Natural killer cell (primary cell): ENCODE results near the gene ANK2. TPM values are rescaled to one million over a fixed set of nuclear protein-coding genes. Genes with fewer than 3 reads are reported as not detected.

Experiments
- ATAC-seq, 3 donors: fragments of 150-1000 bp in 2 of 3; fragments of 200-7000 bp in 1 of 3; cut with Tn5 transposase; 1 replicate in 1 of 3; 2 replicates in 2 of 3; pipeline ENCODE4 v1.10.0; 2021; ENCODE audit warnings: mild to moderate bottlenecking in 2 of 3, moderate library complexity in 2 of 3
- DNase-seq, 2 donors: peaks; one replicate each; pipeline versions ENCODE4 v3.0.0 to v3.0.0-alpha.2; 2013 to 2021; ENCODE audit warnings: mixed read lengths in 1 of 2
- H3K27ac ChIP-seq: one replicate; pipeline ENCODE4 v1.5.1; 2013; ENCODE audit warnings: mild to moderate bottlenecking, low read length
- H3K27me3 ChIP-seq: one replicate; pipeline ENCODE4 v1.6.1; 2013; ENCODE audit warnings: low read length; ENCODE audit not compliant: control insufficient read depth, insufficient read depth
- H3K36me3 ChIP-seq: one replicate; pipeline ENCODE4 v1.6.1; 2013; ENCODE audit warnings: low read length; ENCODE audit not compliant: control insufficient read depth, insufficient read depth
- H3K4me1 ChIP-seq: one replicate; pipeline ENCODE4 v1.6.1; 2013; ENCODE audit warnings: low read length; ENCODE audit not compliant: control insufficient read depth, insufficient read depth
- H3K4me3 ChIP-seq: one replicate; pipeline ENCODE4 v1.5.1; 2013; ENCODE audit warnings: low read length
- H3K9me3 ChIP-seq: one replicate; pipeline ENCODE4 v1.6.1; 2013; ENCODE audit warnings: low read length; ENCODE audit not compliant: control insufficient read depth, insufficient read depth
- H3K27ac Mint-ChIP-seq, 2 donors: one replicate each; pipeline ENCODE4 v1.8.0; 2022; ENCODE audit warnings: mild to moderate bottlenecking in 2 of 2, mixed read lengths in 2 of 2, moderate library complexity in 1 of 2
- H3K27me3 Mint-ChIP-seq, 2 donors: one replicate each; pipeline ENCODE4 v1.8.0; 2022; ENCODE audit warnings: low read depth in 2 of 2, mixed read lengths in 2 of 2
- H3K36me3 Mint-ChIP-seq: one replicate; pipeline ENCODE4 v1.8.0; 2022; ENCODE audit warnings: mixed read lengths
- H3K4me1 Mint-ChIP-seq, 2 donors: one replicate each; pipeline ENCODE4 v1.8.0; 2022; ENCODE audit warnings: mixed read lengths in 2 of 2
- H3K4me3 Mint-ChIP-seq: one replicate; pipeline ENCODE4 v1.8.0; 2022; ENCODE audit warnings: mild to moderate bottlenecking, moderate library complexity, mixed read lengths
- H3K9me3 Mint-ChIP-seq, 2 donors: one replicate each; pipeline ENCODE4 v1.8.0; 2022; ENCODE audit warnings: mixed read lengths in 2 of 2
- WGBS: methylation state at CpG from one replicate; pipeline ENCODE4 v1.1.7; 2013; ENCODE audit warnings: missing lambda C conversion rate; ENCODE audit not compliant: insufficient coverage; 5-methylcytosine and 5-hydroxymethylcytosine counted together
- intact Hi-C: fragments of 100-400 bp; cut with micrococcal nuclease; formaldehyde crosslinking; loops from one replicate; pipeline ENCODE4 v1.14.2; 2022
- total RNA-seq, 4 donors: library from RNA; stranded (reverse); fragments of 120-200 nt in 1 of 4; gene quantifications; one replicate each; pipeline versions ENCODE4 v1.2.3 to v1.2.4, GENCODE V29; 2013 to 2022
- TF ChIP-seq, protein P1 (sequence below): fragments of 200-600 bp; IDR thresholded peaks from one replicate; pipeline ENCODE4 v1.8.0; 2022; ENCODE audit warnings: antibody characterized with exemption

ANK2 gene
- total RNA-seq, 3 donors from 2014 or later (not counting 1 experiment from before 2014, with no cell fraction given): 0.05 TPM; not detected in 2

DNA sequence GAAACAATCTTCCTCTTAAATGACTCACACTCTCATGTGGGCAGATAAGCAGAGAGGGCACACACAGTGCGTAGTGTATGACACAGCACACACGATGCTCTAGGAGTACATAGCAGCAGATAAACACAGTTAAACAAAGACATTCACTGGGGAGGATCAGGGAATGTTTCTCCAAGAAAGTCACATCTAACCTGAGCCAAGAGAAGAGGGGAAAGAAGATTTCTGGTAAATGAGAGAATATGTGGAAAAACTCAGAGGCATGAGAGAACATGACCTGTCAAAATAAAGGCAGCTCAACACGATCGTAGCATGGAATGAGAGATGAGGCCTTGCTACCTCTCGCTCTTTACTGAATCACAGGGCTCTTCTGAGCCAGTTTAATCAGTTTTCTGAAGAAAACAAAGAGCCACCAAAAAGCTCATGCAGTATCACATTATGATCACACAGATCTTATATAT lies 251.0 kb downstream of the ANK2 start:
- no peak overlapping the region for H3K4me3 ChIP-seq
- H3K4me1 Mint-ChIP-seq: no peaks in the 10 kb centered on the region
- H3K4me3 Mint-ChIP-seq: no peak overlapping the region
- DNase-seq (no peak), ATAC-seq (no peak)
- H3K9me3 Mint-ChIP-seq: no peaks in the 10 kb centered on the region
- 89% methylated on average over 5 of the region's 5 CpGs for WGBS
- intact Hi-C loops: no loop called here
- H3K27me3 ChIP-seq: no peaks in the 10 kb centered on the region
- no peaks in the 10 kb centered on the region for H3K27me3 Mint-ChIP-seq
- no peaks in the 10 kb centered on the region for H3K4me1 ChIP-seq
- TF ChIP-seq, protein P1, sequence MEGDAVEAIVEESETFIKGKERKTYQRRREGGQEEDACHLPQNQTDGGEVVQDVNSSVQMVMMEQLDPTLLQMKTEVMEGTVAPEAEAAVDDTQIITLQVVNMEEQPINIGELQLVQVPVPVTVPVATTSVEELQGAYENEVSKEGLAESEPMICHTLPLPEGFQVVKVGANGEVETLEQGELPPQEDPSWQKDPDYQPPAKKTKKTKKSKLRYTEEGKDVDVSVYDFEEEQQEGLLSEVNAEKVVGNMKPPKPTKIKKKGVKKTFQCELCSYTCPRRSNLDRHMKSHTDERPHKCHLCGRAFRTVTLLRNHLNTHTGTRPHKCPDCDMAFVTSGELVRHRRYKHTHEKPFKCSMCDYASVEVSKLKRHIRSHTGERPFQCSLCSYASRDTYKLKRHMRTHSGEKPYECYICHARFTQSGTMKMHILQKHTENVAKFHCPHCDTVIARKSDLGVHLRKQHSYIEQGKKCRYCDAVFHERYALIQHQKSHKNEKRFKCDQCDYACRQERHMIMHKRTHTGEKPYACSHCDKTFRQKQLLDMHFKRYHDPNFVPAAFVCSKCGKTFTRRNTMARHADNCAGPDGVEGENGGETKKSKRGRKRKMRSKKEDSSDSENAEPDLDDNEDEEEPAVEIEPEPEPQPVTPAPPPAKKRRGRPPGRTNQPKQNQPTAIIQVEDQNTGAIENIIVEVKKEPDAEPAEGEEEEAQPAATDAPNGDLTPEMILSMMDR: no peak
- no peaks in the 10 kb centered on the region for H3K36me3 Mint-ChIP-seq
- no peaks in the 10 kb centered on the region for H3K9me3 ChIP-seq
- H3K27ac Mint-ChIP-seq: no peak overlapping the region
- H3K27ac ChIP-seq: no peak overlapping the region
- no peaks in the 10 kb centered on the region for H3K36me3 ChIP-seq

DNA sequence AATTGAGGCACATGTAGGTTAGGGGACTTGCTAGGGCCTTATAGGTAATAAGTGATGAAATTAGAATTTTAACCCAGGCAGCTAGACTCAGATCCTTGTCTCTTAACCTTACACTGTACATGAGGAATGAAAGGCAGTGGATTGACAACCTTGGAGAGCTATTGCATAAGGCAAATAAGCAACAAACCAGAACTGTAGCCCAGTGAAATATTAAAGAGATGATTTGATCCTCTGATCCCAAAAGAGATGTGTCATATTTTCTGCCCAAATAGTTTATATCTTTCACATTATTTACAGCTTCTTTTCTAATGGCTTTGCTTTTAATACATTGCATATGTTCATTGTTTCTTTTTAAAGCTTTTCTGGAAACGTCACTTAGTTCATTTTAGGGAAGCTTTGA lies 252.6 kb downstream of the ANK2 start:
- H3K9me3 ChIP-seq: no peaks in the 10 kb centered on the region
- ATAC-seq (no peak), DNase-seq (no peak)
- Mint-ChIP-seq H3K36me3 (no peaks in the 10 kb centered on the region), H3K27me3 (no peaks in the 10 kb centered on the region), H3K27ac (no peak overlapping the region), H3K9me3 (no peaks in the 10 kb centered on the region), H3K4me1 (no peaks in the 10 kb centered on the region), H3K4me3 (no peak overlapping the region)
- no peaks in the 10 kb centered on the region for H3K27me3 ChIP-seq
- no CpG with 5 or more reads among the region's 1 CpG for WGBS
- no peak overlapping the region for H3K27ac ChIP-seq
- intact Hi-C loops: no loop called here
- H3K36me3 ChIP-seq: no peaks in the 10 kb centered on the region
- no peak overlapping the region for H3K4me3 ChIP-seq
- TF ChIP-seq, protein P1: no peak
- no peaks in the 10 kb centered on the region for H3K4me1 ChIP-seq

GRCh38 chr4:113303315-113303714 lies 253.9 kb downstream of the ANK2 start:
- TF ChIP-seq, protein P1: no peak
- intact Hi-C loops: no loop called here
- H3K27ac Mint-ChIP-seq: no peak overlapping the region
- WGBS: no CpG with 5 or more reads among the region's 1 CpG
- H3K4me1 Mint-ChIP-seq: no peaks in the 10 kb centered on the region
- DNase-seq: no peak
- Histone ChIP-seq H3K4me1 (no peaks in the 10 kb centered on the region), H3K4me3 (no peak overlapping the region), H3K27me3 (no peaks in the 10 kb centered on the region), H3K9me3 (no peaks in the 10 kb centered on the region), H3K27ac (no peak overlapping the region), H3K36me3 (no peaks in the 10 kb centered on the region)
- no peak overlapping the region for H3K4me3 Mint-ChIP-seq
- no peak for ATAC-seq
- H3K27me3 Mint-ChIP-seq: no peaks in the 10 kb centered on the region
- H3K36me3 Mint-ChIP-seq: no peaks in the 10 kb centered on the region
- H3K9me3 Mint-ChIP-seq: no peaks in the 10 kb centered on the region

DNA sequence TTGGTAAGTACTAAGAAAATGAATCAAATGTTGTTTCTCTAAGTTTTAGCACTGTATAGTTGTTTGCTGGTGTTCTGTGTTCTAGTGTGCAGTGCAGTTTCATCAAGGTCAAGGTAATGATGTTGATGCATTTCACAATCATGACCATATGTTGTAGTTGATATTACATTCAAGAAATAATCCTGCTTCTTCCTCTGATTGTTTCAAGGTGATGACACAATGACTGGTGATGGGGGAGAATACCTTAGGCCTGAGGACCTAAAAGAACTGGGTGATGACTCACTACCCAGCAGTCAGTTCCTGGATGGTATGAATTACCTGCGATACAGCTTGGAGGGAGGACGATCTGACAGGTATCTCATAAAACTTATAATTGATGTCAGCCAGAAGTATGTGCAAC lies 261.6 kb downstream of the ANK2 start:
- intact Hi-C loops: no loop called here
- ATAC-seq (no peak), DNase-seq (no peak)
- Mint-ChIP-seq H3K4me3 (no peak overlapping the region), H3K36me3 (no peaks in the 10 kb centered on the region), H3K9me3 (no peaks in the 10 kb centered on the region), H3K27ac (no peak overlapping the region), H3K27me3 (no peaks in the 10 kb centered on the region), H3K4me1 (no peaks in the 10 kb centered on the region)
- TF ChIP-seq, protein P1: no peak
- Histone ChIP-seq H3K27me3 (no peaks in the 10 kb centered on the region), H3K4me3 (no peak overlapping the region), H3K36me3 (no peaks in the 10 kb centered on the region), H3K4me1 (no peaks in the 10 kb centered on the region), H3K9me3 (no peaks in the 10 kb centered on the region), H3K27ac (no peak overlapping the region)
- 95% methylated on average over 2 of the region's 2 CpGs for WGBS
